HEK293 (cell line): Measurements from ENCODE around the gene BCAN.

Experiments
- GFI1B ChIP-seq: fragments of 450-650 bp; formaldehyde crosslinking; IDR thresholded peaks from 2 replicates; pipeline ENCODE4 v1.5.1; 2016; ENCODE audit warnings: missing biosample characterization, missing genetic modification characterization
- KLF8 ChIP-seq: fragments of 450-650 bp; formaldehyde crosslinking; IDR thresholded peaks from 2 replicates; pipeline ENCODE4 v1.5.1; 2016; ENCODE audit warnings: missing biosample characterization, missing genetic modification characterization
- KLF9 ChIP-seq: fragments of 450-650 bp; formaldehyde crosslinking; IDR thresholded peaks from 2 replicates; pipeline ENCODE4 v1.5.1; 2016; ENCODE audit warnings: missing biosample characterization, missing genetic modification characterization, low read depth
- MYNN ChIP-seq: fragments of 450-650 bp; formaldehyde crosslinking; IDR thresholded peaks from 2 replicates; pipeline ENCODE4 v1.5.1; 2016; ENCODE audit warnings: missing biosample characterization, missing genetic modification characterization, borderline replicate concordance
- OVOL3 ChIP-seq: fragments of 450-650 bp; formaldehyde crosslinking; IDR thresholded peaks from 2 replicates; pipeline ENCODE4 v1.5.1; 2016; ENCODE audit warnings: missing biosample characterization, missing genetic modification characterization
- PATZ1 ChIP-seq: fragments of 450-650 bp; formaldehyde crosslinking; IDR thresholded peaks from 2 replicates; pipeline ENCODE4 v1.5.1; 2016; ENCODE audit warnings: missing biosample characterization, missing genetic modification characterization
- SP2 ChIP-seq: fragments of 450-650 bp; formaldehyde crosslinking; IDR thresholded peaks from 2 replicates; pipeline ENCODE4 v1.5.1; 2016; ENCODE audit warnings: missing biosample characterization, missing genetic modification characterization
- TCF7L2 ChIP-seq: IDR thresholded peaks from 2 replicates; pipeline ENCODE4 v1.6.1; 2011; ENCODE audit warnings: low read depth, mild to moderate bottlenecking, inconsistent platforms, low read length, moderate library complexity, borderline replicate concordance
- ZFHX2 ChIP-seq: fragments of 450-650 bp; formaldehyde crosslinking; conservative IDR thresholded peaks from 2 replicates; pipeline ENCODE4 v1.5.1; 2016; ENCODE audit warnings: missing biosample characterization, missing genetic modification characterization
- ZFP69B ChIP-seq: fragments of 450-650 bp; formaldehyde crosslinking; IDR thresholded peaks from 2 replicates; pipeline ENCODE4 v1.5.1; 2016; ENCODE audit warnings: missing biosample characterization, missing genetic modification characterization
- ZNF133 ChIP-seq: fragments of 450-650 bp; formaldehyde crosslinking; IDR thresholded peaks from 2 replicates; pipeline ENCODE4 v1.5.1; 2016; ENCODE audit warnings: missing biosample characterization, missing genetic modification characterization
- ZNF138 ChIP-seq: fragments of 450-650 bp; formaldehyde crosslinking; IDR thresholded peaks from 2 replicates; pipeline ENCODE4 v1.5.1; 2016; ENCODE audit warnings: missing biosample characterization, missing genetic modification characterization, borderline replicate concordance
- ZNF155 ChIP-seq: fragments of 450-650 bp; formaldehyde crosslinking; IDR thresholded peaks from 2 replicates; pipeline ENCODE4 v1.5.1; 2016; ENCODE audit warnings: missing biosample characterization, missing genetic modification characterization
- ZNF341 ChIP-seq: fragments of 450-650 bp; formaldehyde crosslinking; IDR thresholded peaks from 2 replicates; pipeline ENCODE4; 2016; ENCODE audit warnings: low read depth, missing biosample characterization, missing genetic modification characterization
- ZNF350 ChIP-seq: fragments of 450-650 bp; formaldehyde crosslinking; IDR thresholded peaks from 2 replicates; pipeline ENCODE4 v1.5.0; 2017; ENCODE audit warnings: missing biosample characterization, mild to moderate bottlenecking, missing genetic modification characterization
- ZNF394 ChIP-seq: fragments of 450-650 bp; formaldehyde crosslinking; IDR thresholded peaks from 2 replicates; pipeline ENCODE4 v1.5.1; 2016; ENCODE audit warnings: missing biosample characterization, missing genetic modification characterization, mild to moderate bottlenecking, moderate library complexity, borderline replicate concordance
- ZNF416 ChIP-seq: fragments of 450-650 bp; formaldehyde crosslinking; IDR thresholded peaks from 2 replicates; pipeline ENCODE4 v1.5.1; 2016; ENCODE audit warnings: missing biosample characterization, missing genetic modification characterization
- ZNF473 ChIP-seq: fragments of 450-650 bp; formaldehyde crosslinking; IDR thresholded peaks from 2 replicates; pipeline ENCODE4 v1.5.1; 2017; ENCODE audit warnings: missing biosample characterization, missing genetic modification characterization
- ZNF501 ChIP-seq: fragments of 450-650 bp; formaldehyde crosslinking; IDR thresholded peaks from 2 replicates; pipeline ENCODE4 v1.5.1; 2016; ENCODE audit warnings: missing biosample characterization, missing genetic modification characterization
- ZNF555 ChIP-seq: fragments of 450-650 bp; formaldehyde crosslinking; conservative IDR thresholded peaks from 2 replicates; pipeline ENCODE4 v1.5.1; 2017; ENCODE audit warnings: missing biosample characterization, mild to moderate bottlenecking, missing genetic modification characterization, inconsistent platforms
- ZNF571 ChIP-seq: fragments of 450-650 bp; formaldehyde crosslinking; IDR thresholded peaks from 2 replicates; pipeline ENCODE4 v1.5.0; 2017; ENCODE audit warnings: missing biosample characterization, missing genetic modification characterization
- ZNF585B ChIP-seq: fragments of 450-650 bp; formaldehyde crosslinking; IDR thresholded peaks from 2 replicates; pipeline ENCODE4 v1.5.1; 2016; ENCODE audit warnings: missing biosample characterization, missing genetic modification characterization
- ZNF621 ChIP-seq: fragments of 450-650 bp; formaldehyde crosslinking; IDR thresholded peaks from 2 replicates; pipeline ENCODE4 v1.5.1; 2017; ENCODE audit warnings: missing biosample characterization, missing genetic modification characterization
- ZNF623 ChIP-seq: fragments of 450-650 bp; formaldehyde crosslinking; IDR thresholded peaks from 2 replicates; pipeline ENCODE4 v1.5.1; 2016; ENCODE audit warnings: missing biosample characterization, missing genetic modification characterization
- ZNF692 ChIP-seq: fragments of 450-650 bp; formaldehyde crosslinking; IDR thresholded peaks from 2 replicates; pipeline ENCODE4 v1.5.1; 2016; ENCODE audit warnings: missing biosample characterization, missing genetic modification characterization
- TF ChIP-seq, protein P1 (sequence below): fragments of 450-650 bp; formaldehyde crosslinking; IDR thresholded peaks from 2 replicates; pipeline ENCODE4 v1.5.1; 2016; ENCODE audit warnings: missing biosample characterization, missing genetic modification characterization
- TF ChIP-seq, protein P2 (sequence below): sonication (generic); formaldehyde crosslinking; IDR thresholded peaks from 2 replicates; pipeline ENCODE4 v1.8.1; 2022; ENCODE audit warnings: mild to moderate bottlenecking, moderate library complexity, missing genetic modification reagents
- TF ChIP-seq, protein P3 (sequence below): fragments of 450-650 bp; formaldehyde crosslinking; conservative IDR thresholded peaks from 2 replicates; pipeline ENCODE4 v1.5.1; 2016; ENCODE audit warnings: low read depth, missing biosample characterization, missing genetic modification characterization
- TF ChIP-seq, protein P4 (sequence below): fragments of 450-650 bp; formaldehyde crosslinking; IDR thresholded peaks from 2 replicates; pipeline ENCODE4 v1.5.1; 2016; ENCODE audit warnings: missing biosample characterization, missing genetic modification characterization

BCAN gene

GRCh38 chr1:156625436-156626078, 16.4 kb upstream of the BCAN start (continued):
- TF ChIP-seq, protein P1, sequence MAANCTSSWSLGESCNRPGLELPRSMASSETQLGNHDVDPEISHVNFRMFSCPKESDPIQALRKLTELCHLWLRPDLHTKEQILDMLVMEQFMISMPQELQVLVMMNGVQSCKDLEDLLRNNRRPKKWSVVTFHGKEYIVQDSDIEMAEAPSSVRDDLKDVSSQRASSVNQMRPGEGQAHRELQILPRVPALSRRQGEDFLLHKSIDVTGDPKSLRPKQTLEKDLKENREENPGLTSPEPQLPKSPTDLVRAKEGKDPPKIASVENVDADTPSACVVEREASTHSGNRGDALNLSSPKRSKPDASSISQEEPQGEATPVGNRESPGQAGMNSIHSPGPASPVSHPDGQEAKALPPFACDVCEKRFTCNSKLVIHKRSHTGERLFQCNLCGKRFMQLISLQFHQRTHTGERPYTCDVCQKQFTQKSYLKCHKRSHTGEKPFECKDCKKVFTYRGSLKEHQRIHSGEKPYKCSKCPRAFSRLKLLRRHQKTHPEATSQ (tag by site-specific recombination) = 0 out of 2 replicates have a peak, but pooled peaks have one; percentile 34
- TF ChIP-seq ZFP69B (0 out of 2 replicates have a peak, but pooled peaks have one; percentile 23), OVOL3 (tag by site-specific recombination) (no peak), ZNF623 (tag by site-specific recombination) (no peak), ZNF473 (no peak), ZNF394 (0 out of 2 replicates have a peak, but pooled peaks have one; percentile 4), ZNF555 (no peak), ZNF416 (no peak), MYNN (tag by site-specific recombination) (no peak), ZNF501 (peak; percentile 45; the same call in 1 of the 2 replicates), KLF9 (no peak; the same call in 1 of the 2 replicates), GFI1B (no peak), ZNF692 (tag by site-specific recombination) (0 out of 2 replicates have a peak, but pooled peaks have one; percentile 11), TCF7L2 (no peak), PATZ1 (tag by site-specific recombination) (peak; percentile 83), ZNF138 (tag by site-specific recombination) (no peak), ZNF585B (tag by site-specific recombination) (no peak), ZNF571 (tag by site-specific recombination) (no peak), ZNF155 (tag by site-specific recombination) (no peak), SP2 (no peak), ZNF341 (tag by site-specific recombination) (peak; percentile 50; the same call in 1 of the 2 replicates), ZNF621 (no peak), ZFHX2 (peak; percentile 80), ZNF350 (tag by site-specific recombination) (no peak), KLF8 (tag by site-specific recombination) (peak; percentile 37; the same call in 1 of the 2 replicates), ZNF133 (tag by site-specific recombination) (no peak)
- TF ChIP-seq, protein P2, sequence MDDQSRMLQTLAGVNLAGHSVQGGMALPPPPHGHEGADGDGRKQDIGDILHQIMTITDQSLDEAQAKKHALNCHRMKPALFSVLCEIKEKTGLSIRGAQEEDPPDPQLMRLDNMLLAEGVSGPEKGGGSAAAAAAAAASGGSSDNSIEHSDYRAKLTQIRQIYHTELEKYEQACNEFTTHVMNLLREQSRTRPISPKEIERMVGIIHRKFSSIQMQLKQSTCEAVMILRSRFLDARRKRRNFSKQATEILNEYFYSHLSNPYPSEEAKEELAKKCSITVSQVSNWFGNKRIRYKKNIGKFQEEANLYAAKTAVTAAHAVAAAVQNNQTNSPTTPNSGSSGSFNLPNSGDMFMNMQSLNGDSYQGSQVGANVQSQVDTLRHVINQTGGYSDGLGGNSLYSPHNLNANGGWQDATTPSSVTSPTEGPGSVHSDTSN (CRISPR knock-in tag) = no peak
- TF ChIP-seq, protein P3, sequence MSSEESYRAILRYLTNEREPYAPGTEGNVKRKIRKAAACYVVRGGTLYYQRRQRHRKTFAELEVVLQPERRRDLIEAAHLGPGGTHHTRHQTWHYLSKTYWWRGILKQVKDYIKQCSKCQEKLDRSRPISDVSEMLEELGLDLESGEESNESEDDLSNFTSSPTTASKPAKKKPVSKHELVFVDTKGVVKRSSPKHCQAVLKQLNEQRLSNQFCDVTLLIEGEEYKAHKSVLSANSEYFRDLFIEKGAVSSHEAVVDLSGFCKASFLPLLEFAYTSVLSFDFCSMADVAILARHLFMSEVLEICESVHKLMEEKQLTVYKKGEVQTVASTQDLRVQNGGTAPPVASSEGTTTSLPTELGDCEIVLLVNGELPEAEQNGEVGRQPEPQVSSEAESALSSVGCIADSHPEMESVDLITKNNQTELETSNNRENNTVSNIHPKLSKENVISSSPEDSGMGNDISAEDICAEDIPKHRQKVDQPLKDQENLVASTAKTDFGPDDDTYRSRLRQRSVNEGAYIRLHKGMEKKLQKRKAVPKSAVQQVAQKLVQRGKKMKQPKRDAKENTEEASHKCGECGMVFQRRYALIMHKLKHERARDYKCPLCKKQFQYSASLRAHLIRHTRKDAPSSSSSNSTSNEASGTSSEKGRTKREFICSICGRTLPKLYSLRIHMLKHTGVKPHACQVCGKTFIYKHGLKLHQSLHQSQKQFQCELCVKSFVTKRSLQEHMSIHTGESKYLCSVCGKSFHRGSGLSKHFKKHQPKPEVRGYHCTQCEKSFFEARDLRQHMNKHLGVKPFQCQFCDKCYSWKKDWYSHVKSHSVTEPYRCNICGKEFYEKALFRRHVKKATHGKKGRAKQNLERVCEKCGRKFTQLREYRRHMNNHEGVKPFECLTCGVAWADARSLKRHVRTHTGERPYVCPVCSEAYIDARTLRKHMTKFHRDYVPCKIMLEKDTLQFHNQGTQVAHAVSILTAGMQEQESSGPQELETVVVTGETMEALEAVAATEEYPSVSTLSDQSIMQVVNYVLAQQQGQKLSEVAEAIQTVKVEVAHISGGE (tag by site-specific recombination) = peak; percentile 35; the same call in 1 of the 2 replicates
- TF ChIP-seq, protein P4, sequence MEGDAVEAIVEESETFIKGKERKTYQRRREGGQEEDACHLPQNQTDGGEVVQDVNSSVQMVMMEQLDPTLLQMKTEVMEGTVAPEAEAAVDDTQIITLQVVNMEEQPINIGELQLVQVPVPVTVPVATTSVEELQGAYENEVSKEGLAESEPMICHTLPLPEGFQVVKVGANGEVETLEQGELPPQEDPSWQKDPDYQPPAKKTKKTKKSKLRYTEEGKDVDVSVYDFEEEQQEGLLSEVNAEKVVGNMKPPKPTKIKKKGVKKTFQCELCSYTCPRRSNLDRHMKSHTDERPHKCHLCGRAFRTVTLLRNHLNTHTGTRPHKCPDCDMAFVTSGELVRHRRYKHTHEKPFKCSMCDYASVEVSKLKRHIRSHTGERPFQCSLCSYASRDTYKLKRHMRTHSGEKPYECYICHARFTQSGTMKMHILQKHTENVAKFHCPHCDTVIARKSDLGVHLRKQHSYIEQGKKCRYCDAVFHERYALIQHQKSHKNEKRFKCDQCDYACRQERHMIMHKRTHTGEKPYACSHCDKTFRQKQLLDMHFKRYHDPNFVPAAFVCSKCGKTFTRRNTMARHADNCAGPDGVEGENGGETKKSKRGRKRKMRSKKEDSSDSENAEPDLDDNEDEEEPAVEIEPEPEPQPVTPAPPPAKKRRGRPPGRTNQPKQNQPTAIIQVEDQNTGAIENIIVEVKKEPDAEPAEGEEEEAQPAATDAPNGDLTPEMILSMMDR (tag by site-specific recombination) = peak; percentile 88
